ENCODE data around the gene TIMM10.
A peak's percentile ranks its signal among the peaks of the same experiment; 100 is the strongest.

TIMM10 gene

DNA sequence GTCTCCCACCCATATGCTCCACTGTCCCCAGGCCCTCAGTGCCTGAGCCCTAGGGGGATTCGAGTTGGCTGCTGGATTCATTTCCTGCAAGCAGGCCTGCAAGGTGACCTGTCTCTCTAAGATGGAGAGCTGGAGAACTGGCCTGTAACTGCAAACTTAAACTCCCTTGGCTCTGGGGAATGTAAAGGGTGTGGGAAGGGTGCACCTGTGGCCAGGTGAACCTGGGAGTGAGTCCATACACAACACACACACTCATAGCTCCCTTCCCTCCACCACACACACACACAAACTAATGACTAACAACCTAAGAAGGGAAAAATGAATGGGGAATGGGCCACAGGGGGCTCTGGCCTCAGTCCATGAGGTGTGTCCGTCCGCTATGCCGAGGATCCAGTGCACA lies 21.4 kb upstream of the TIMM10 start:
- in situ Hi-C loops (cut with HindIII; ENCODE audit: low sequenced_read_pairs) = no loop called here
- no peak overlapping the region for H3K4me3 ChIP-seq (ENCODE audit: low read depth, low read length)
- no peak for DNase-seq (ENCODE audit: low read depth, low spot score)
- TF ChIP-seq, protein P1, sequence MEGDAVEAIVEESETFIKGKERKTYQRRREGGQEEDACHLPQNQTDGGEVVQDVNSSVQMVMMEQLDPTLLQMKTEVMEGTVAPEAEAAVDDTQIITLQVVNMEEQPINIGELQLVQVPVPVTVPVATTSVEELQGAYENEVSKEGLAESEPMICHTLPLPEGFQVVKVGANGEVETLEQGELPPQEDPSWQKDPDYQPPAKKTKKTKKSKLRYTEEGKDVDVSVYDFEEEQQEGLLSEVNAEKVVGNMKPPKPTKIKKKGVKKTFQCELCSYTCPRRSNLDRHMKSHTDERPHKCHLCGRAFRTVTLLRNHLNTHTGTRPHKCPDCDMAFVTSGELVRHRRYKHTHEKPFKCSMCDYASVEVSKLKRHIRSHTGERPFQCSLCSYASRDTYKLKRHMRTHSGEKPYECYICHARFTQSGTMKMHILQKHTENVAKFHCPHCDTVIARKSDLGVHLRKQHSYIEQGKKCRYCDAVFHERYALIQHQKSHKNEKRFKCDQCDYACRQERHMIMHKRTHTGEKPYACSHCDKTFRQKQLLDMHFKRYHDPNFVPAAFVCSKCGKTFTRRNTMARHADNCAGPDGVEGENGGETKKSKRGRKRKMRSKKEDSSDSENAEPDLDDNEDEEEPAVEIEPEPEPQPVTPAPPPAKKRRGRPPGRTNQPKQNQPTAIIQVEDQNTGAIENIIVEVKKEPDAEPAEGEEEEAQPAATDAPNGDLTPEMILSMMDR (IDR thresholded peaks at IDR 0.05; ENCODE audit: low read depth, low read length) = no peak

GRCh38 chr11:57549983-57550382 lies 19.4 kb upstream of the TIMM10 start:
- DNase-seq (ENCODE audit: low read depth, low spot score) = no peak
- TF ChIP-seq, protein P1 (IDR thresholded peaks at IDR 0.05; ENCODE audit: low read depth, low read length) = no peak
- no peak overlapping the region for H3K4me3 ChIP-seq (ENCODE audit: low read depth, low read length)
- in situ Hi-C loops (cut with HindIII; ENCODE audit: low sequenced_read_pairs) = no loop called here

GRCh38 chr11:57547854-57548377 lies 17.4 kb upstream of the TIMM10 start:
- in situ Hi-C loops (cut with HindIII; ENCODE audit: low sequenced_read_pairs) = no loop called here
- no peak overlapping the region for H3K4me3 ChIP-seq (ENCODE audit: low read depth, low read length)
- TF ChIP-seq, protein P1 (IDR thresholded peaks at IDR 0.05; ENCODE audit: low read depth, low read length) = no peak
- no peak for DNase-seq (ENCODE audit: low read depth, low spot score)

- peak; percentile 20 for DNase-seq (ENCODE audit: low read depth, low spot score)
- TF ChIP-seq, protein P1 (IDR thresholded peaks at IDR 0.05; ENCODE audit: low read depth, low read length) = peak; percentile 19
- in situ Hi-C loops (cut with HindIII; ENCODE audit: low sequenced_read_pairs) = no loop called here
- no peak overlapping the region for H3K4me3 ChIP-seq (ENCODE audit: low read depth, low read length)
Measured at GRCh38 chr11:57546869-57547475, 16.4 kb upstream of the TIMM10 start.

GRCh38 chr11:57546451-57546850 lies 15.9 kb upstream of the TIMM10 start:
- no peak overlapping the region for H3K4me3 ChIP-seq (ENCODE audit: low read depth, low read length)
- in situ Hi-C loops (cut with HindIII; ENCODE audit: low sequenced_read_pairs) = no loop called here
- TF ChIP-seq, protein P1 (IDR thresholded peaks at IDR 0.05; ENCODE audit: low read depth, low read length) = no peak
- no peak for DNase-seq (ENCODE audit: low read depth, low spot score)

DNA sequence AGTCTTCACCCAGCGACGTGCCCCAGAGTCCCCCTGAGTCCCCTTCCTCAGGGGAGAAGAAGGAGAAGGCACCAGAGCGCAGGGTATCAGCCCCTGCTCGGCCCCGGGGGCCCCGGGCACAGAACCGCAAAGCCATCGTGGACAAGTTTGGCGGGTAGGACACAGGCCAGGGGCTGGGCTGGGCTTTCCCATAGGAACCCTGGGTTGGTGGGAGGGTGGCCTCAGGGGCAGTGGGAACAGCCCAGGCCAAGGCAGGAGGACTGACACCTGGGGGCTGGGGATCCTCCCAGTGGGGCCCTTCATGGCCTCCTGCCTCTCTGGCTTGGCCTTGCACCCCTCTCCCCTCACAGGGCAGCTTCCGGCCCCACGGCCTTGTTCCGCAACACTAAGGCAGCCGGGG lies 15.3 kb upstream of the TIMM10 start:
- H3K4me3 ChIP-seq (ENCODE audit: low read depth, low read length) = no peak overlapping the region
- in situ Hi-C loops (cut with HindIII; ENCODE audit: low sequenced_read_pairs) = no loop called here
- DNase-seq (ENCODE audit: low read depth, low spot score) = no peak
- TF ChIP-seq, protein P1 (IDR thresholded peaks at IDR 0.05; ENCODE audit: low read depth, low read length) = no peak

Measured in astrocyte of the spinal cord (primary cell).